HL-60/S4 (cell line): Measurements from ENCODE around the gene LRRC27.

Experiments
- in situ Hi-C: fragments of 300-500 bp; cut with MboI; formaldehyde crosslinking; loops from 2 replicates; pipeline ENCODE4 v1.14.3; 2022; ENCODE audit warnings: low sequenced_read_pairs

Gene LRRC27

GRCh38 chr10:132355297-132355696 is 23.3 kb downstream of the LRRC27 start:
- in situ Hi-C loops = no loop called here

GRCh38 chr10:132355754-132356153 is 23.8 kb downstream of the LRRC27 start:
- in situ Hi-C loops = no loop called here

- in situ Hi-C loops = no loop called here
Observed at GRCh38 chr10:132356621-132357195, 24.7 kb downstream of the LRRC27 start.

GRCh38 chr10:132357286-132358058 is 25.5 kb downstream of the LRRC27 start:
- in situ Hi-C loops = no loop called here

GRCh38 chr10:132359305-132360040 is 27.5 kb downstream of the LRRC27 start:
- in situ Hi-C loops = no loop called here

- in situ Hi-C loops = no loop called here
Observed at GRCh38 chr10:132360766-132361447, 28.9 kb downstream of the LRRC27 start.

GRCh38 chr10:132361581-132362101 is 29.6 kb downstream of the LRRC27 start:
- in situ Hi-C loops = no loop called here

GRCh38 chr10:132362151-132362611 is 30.2 kb downstream of the LRRC27 start:
- in situ Hi-C loops = no loop called here

GRCh38 chr10:132363376-132363775 is 31.4 kb downstream of the LRRC27 start:
- in situ Hi-C loops = no loop called here

GRCh38 chr10:132363921-132364593 is 32.1 kb downstream of the LRRC27 start:
- in situ Hi-C loops = no loop called here

GRCh38 chr10:132364594-132364970 is 32.6 kb downstream of the LRRC27 start:
- in situ Hi-C loops = no loop called here

GRCh38 chr10:132365102-132365501 is 33.1 kb downstream of the LRRC27 start:
- in situ Hi-C loops = no loop called here

GRCh38 chr10:132366006-132366405 is 34.0 kb downstream of the LRRC27 start:
- in situ Hi-C loops = no loop called here

GRCh38 chr10:132366499-132366898 is 34.5 kb downstream of the LRRC27 start:
- in situ Hi-C loops = no loop called here

- in situ Hi-C loops = no loop called here
Observed at GRCh38 chr10:132368391-132368790, 36.4 kb downstream of the LRRC27 start.

- in situ Hi-C loops = no loop called here
Observed at GRCh38 chr10:132368881-132369635, 37.1 kb downstream of the LRRC27 start.

GRCh38 chr10:132369636-132370185 is 37.7 kb downstream of the LRRC27 start:
- in situ Hi-C loops = loop anchor here (10.0 kb wide), 1 partner anchor 145 kb away; no protein-coding TSS in a partner anchor

- in situ Hi-C loops = loop anchor here (10.0 kb wide), 1 partner anchor 146 kb away; no protein-coding TSS in a partner anchor
Observed at GRCh38 chr10:132370426-132371340, 38.7 kb downstream of the LRRC27 start.
